ENCODE results near the gene GPLD1.
"Not testable (repeated sequence)": the region's sequence is repeated elsewhere in the genome, so short reads cannot be mapped to it uniquely, and the experiment has no call there.

The GPLD1 gene, protein sequence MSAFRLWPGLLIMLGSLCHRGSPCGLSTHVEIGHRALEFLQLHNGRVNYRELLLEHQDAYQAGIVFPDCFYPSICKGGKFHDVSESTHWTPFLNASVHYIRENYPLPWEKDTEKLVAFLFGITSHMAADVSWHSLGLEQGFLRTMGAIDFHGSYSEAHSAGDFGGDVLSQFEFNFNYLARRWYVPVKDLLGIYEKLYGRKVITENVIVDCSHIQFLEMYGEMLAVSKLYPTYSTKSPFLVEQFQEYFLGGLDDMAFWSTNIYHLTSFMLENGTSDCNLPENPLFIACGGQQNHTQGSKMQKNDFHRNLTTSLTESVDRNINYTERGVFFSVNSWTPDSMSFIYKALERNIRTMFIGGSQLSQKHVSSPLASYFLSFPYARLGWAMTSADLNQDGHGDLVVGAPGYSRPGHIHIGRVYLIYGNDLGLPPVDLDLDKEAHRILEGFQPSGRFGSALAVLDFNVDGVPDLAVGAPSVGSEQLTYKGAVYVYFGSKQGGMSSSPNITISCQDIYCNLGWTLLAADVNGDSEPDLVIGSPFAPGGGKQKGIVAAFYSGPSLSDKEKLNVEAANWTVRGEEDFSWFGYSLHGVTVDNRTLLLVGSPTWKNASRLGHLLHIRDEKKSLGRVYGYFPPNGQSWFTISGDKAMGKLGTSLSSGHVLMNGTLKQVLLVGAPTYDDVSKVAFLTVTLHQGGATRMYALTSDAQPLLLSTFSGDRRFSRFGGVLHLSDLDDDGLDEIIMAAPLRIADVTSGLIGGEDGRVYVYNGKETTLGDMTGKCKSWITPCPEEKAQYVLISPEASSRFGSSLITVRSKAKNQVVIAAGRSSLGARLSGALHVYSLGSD

GRCh38 chr6:24489470-24489869 lies at the start of gene GPLD1:
TSS of gene GPLD1 (minus strand) at chr6:24489578. CDS start at chr6:24489511, 67 bp downstream.
- no peak for DNase-seq (ENCODE audit: low spot score)

DNA sequence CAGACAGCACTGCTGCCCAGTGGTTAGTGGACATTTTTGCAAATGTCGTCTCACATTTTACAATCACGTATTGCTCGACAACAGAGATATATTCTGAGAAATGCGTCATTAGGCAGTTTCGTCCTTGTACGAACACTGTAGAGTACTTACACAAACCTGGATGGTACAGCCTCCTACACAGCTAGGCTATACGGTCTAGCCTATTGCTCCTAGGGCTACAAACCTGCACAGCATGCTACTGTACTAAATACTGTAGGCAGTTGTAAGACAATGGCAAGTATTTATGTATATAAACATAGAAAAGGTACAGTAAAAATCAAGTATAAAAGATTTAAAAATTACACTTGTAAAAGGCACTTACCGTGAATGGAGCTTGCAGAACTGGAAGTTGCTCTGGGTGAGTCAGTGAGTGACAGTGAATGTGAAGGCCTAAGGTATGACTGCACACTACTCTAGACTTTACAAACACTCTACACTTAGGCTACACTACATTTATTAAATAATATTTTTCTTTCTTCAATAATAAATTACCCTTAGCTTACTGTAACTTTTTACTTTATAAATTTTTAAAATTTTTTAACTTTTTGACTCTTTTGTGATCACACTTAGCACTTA lies 48.5 kb upstream of the GPLD1 start:
- no peak for DNase-seq (ENCODE audit: low spot score)

- no peak for DNase-seq (ENCODE audit: low spot score)
Measured at GRCh38 chr6:24537082-24537699, 47.8 kb upstream of the GPLD1 start.

DNA sequence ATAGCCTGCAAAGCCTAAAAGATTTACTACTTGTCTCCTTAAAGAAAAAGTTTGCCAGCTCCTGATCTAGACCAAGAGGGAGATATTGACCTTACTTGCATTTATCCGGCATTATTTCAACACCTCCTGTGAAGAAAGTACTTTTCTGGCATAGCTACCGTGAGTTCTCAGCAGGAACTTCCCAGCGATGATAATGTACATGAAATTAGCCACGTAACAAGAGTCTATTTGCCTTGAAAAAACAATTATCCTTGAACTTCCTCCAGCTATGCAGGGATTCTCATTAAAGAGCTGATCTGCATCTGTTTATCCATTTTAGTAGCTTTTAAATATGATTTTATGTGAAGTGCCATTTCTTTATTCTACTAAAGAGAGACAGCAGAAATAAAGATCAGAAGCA lies 47.1 kb upstream of the GPLD1 start:
- no peak for DNase-seq (ENCODE audit: low spot score)

- no peak for DNase-seq (ENCODE audit: low spot score)
Measured at GRCh38 chr6:24535210-24535609, 45.8 kb upstream of the GPLD1 start.

DNA sequence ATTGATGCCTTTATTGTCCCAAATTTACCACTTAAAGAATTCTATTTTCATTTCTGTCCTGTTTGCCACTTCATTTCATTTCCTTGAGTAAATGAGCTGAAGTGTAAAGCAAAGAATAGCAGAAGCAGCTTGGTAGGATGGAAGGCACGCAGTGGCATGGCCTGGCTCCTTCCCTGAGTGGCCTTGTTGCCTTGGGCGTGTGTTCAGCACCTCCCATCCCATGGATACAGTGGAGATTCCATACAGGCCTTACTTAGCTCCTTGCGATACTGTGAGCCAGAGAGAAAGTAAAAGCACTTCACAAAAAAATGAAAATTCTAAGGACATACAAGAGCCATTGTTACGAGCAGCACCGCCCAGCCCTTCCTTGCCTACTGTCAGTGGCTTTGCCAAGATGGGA lies 45.0 kb upstream of the GPLD1 start:
- no peak for DNase-seq (ENCODE audit: low spot score)

GRCh38 chr6:24529985-24530384 lies 40.6 kb upstream of the GPLD1 start:
- DNase-seq (ENCODE audit: low spot score) = no peak

DNA sequence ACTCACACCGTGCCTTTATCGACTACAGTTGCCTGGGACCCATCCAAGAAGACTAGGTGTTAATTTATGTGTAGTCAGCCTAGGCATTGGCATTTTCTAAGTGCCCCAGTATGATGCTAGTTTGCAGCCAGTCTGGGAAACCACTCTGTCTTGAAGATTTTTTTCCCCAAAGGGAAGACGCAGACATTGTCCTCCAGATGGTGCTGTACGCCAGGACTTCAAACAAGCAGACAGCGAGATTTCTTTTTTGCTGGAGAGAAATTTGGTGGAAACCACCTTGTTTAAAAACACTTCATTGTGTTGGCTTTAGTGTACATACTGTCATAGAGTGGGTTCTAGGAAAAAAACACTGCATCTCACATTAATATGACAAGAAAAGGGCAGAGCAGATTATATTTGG lies 35.4 kb upstream of the GPLD1 start:
- peak; percentile 38 for DNase-seq (ENCODE audit: low spot score)

GRCh38 chr6:24524329-24524728 lies 35.0 kb upstream of the GPLD1 start:
- no peak for DNase-seq (ENCODE audit: low spot score)

- no peak for DNase-seq (ENCODE audit: low spot score)
Measured at GRCh38 chr6:24522228-24523176, 33.1 kb upstream of the GPLD1 start.

- DNase-seq (ENCODE audit: low spot score) = peak; percentile 75
Measured at GRCh38 chr6:24520929-24521546, 31.7 kb upstream of the GPLD1 start.

GRCh38 chr6:24517659-24518543 lies 28.5 kb upstream of the GPLD1 start:
- no peak for DNase-seq (ENCODE audit: low spot score)

DNA sequence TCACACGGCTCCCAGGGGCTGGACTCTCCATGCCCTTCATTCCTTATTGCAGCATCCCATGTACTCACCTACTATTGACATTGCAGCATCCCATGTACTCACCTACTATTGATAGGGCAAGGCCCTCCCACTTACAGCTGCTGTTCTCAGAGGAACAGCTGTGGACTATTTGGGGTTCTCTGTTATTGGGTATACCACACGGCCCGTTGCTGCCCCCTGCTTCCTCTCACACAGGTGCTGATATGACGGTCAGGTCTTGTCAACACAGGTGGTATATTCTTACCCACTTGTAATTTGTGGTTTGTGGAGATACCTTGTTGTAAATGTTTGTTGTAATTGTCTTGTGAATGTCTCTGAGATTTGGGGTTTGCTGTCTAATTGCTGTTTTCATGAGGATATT lies 24.2 kb upstream of the GPLD1 start:
- DNase-seq (ENCODE audit: low spot score) = no peak

DNA sequence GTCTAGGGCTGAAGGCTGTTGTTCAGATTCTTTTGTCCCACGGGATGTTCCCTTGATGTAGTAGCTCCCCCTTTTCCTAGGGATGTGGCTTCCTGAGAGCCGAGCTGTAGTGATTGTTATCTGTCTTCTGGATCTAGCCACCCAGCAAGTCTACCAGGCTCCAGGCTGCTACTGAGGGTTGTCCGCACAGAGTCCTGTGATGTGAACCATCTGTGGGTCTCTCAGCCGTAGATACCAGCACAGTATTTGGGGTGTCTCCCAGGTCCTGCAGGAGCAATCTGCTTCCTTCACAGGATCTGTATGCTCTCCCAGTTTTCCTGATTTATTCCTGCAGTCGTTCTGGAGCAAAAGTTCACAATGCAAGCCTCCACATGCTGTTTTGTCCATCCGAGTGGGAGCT lies 22.6 kb upstream of the GPLD1 start:
- DNase-seq (ENCODE audit: low spot score) = not testable (repeated sequence)

DNA sequence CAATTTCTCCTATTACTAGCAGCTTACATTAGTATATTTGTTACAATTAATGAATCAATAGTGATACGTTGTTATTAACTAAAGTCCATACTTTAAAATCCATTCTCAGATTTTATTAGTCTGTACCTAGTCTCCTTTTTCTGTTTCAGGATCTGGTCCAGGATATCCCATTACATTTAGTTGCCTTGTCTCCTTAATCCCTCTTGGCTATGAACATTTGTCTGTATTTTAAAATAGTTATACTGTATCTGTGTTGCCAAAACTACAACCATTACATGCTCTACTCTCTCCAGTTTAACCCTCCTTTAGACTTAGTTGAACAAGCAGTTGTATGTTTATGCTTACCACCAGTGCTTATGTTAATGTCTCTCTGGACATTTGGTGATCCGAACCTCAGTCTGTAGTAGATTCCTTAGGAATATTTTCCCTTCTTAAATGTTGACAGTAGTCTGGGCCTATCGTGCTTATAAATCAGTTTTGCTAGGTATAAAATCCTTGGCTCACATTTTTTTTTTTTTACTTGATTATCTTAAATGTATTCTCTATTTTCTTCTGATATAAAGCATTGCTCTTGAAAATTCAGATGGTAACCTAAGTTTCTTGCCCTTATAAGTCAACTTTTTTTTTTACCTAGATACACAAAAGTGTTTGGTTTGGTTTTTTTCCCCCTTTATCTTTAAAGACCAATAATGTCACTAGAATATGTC lies 17.6 kb upstream of the GPLD1 start:
- no peak for DNase-seq (ENCODE audit: low spot score)

- no peak for DNase-seq (ENCODE audit: low spot score)
Measured at GRCh38 chr6:24504649-24505586, 15.5 kb upstream of the GPLD1 start.

GRCh38 chr6:24504287-24504648 lies 14.9 kb upstream of the GPLD1 start:
- DNase-seq (ENCODE audit: low spot score) = no peak

- no peak for DNase-seq (ENCODE audit: low spot score)
Measured at GRCh38 chr6:24501914-24502313, 12.5 kb upstream of the GPLD1 start.

All from iPS-NIHi11 (cell line).